Loucy (cell line): Measurements from ENCODE around the gene MC4R.

ENCODE experiments used
- H2AFZ ChIP-seq: fragments of 200-600 bp; sonication (generic); 2 replicates; pipeline ENCODE4 v1.6.0; 2016; ENCODE audit warnings: antibody characterized with exemption, mild to moderate bottlenecking, low read length, moderate library complexity
- H3F3A ChIP-seq: fragments of 200-600 bp; 2 replicates; pipeline ENCODE4 v1.6.0; 2016; ENCODE audit warnings: antibody characterized with exemption, low read depth, mild to moderate bottlenecking
- H3K27me3 ChIP-seq: fragments of 200-600 bp; sonication (generic); 2 replicates; pipeline ENCODE4 v1.6.1; 2014; ENCODE audit warnings: low read length, mild to moderate bottlenecking; ENCODE audit not compliant: insufficient read depth, poor library complexity, severe bottlenecking
- H3K36me3 ChIP-seq: fragments of 200-600 bp; sonication (generic); 2 replicates; pipeline ENCODE4 v1.6.1; 2016; ENCODE audit warnings: low read length; ENCODE audit not compliant: insufficient read depth
- H3K4me1 ChIP-seq: fragments of 200-600 bp; sonication (generic); 2 replicates; pipeline ENCODE4 v1.5.1; 2014; ENCODE audit warnings: low read length, mild to moderate bottlenecking; ENCODE audit not compliant: insufficient read depth, poor library complexity, severe bottlenecking
- H3K4me2 ChIP-seq: fragments of 200-600 bp; sonication (generic); 2 replicates; pipeline ENCODE4 v1.6.0; 2014; ENCODE audit warnings: antibody characterized with exemption, low read length, low read depth, mild to moderate bottlenecking; ENCODE audit not compliant: poor library complexity, severe bottlenecking
- H3K4me3 ChIP-seq: fragments of 200-600 bp; sonication (generic); 2 replicates; pipeline ENCODE4 v1.5.1; 2014; ENCODE audit warnings: low read length, mild to moderate bottlenecking, mixed read lengths; ENCODE audit not compliant: poor library complexity, severe bottlenecking
- H3K79me2 ChIP-seq: fragments of 200-600 bp; sonication (generic); 2 replicates; pipeline ENCODE4 v1.6.1; 2014; ENCODE audit warnings: low read length; ENCODE audit not compliant: insufficient read depth
- H3K9ac ChIP-seq: fragments of 200-600 bp; sonication (generic); 2 replicates; pipeline ENCODE4 v1.6.0; 2014; ENCODE audit warnings: mild to moderate bottlenecking, low read depth, low read length, moderate library complexity; ENCODE audit not compliant: poor library complexity, severe bottlenecking
- H3K9me2 ChIP-seq: fragments of 200-600 bp; sonication (generic); replicated peaks from 2 replicates; pipeline ENCODE4 v1.6.1; 2016; ENCODE audit warnings: low read depth, low read length, mixed read lengths
- H3K9me3 ChIP-seq: fragments of 200-600 bp; sonication (generic); 2 replicates; pipeline ENCODE4 v1.6.1; 2014; ENCODE audit warnings: mild to moderate bottlenecking, antibody characterized with exemption, low read length, low read depth; ENCODE audit not compliant: insufficient read depth
- H4K20me1 ChIP-seq: fragments of 200-600 bp; sonication (generic); 2 replicates; pipeline ENCODE4 v1.6.0; 2014; ENCODE audit warnings: antibody characterized with exemption, low read length, mild to moderate bottlenecking; ENCODE audit not compliant: insufficient read depth, poor library complexity, severe bottlenecking
- EZH2phosphoT487 ChIP-seq: fragments of 200-600 bp; IDR thresholded peaks from 2 replicates; pipeline ENCODE4 v1.6.1; 2018; ENCODE audit warnings: antibody characterized with exemption, mild to moderate bottlenecking, moderate library complexity, borderline replicate concordance
- TF ChIP-seq, protein P1 (sequence below): fragments of 200-600 bp; sonication (generic); conservative IDR thresholded peaks from 2 replicates; pipeline ENCODE4 v1.5.1; 2014; ENCODE audit warnings: mild to moderate bottlenecking, antibody characterized with exemption, low read length

Gene MC4R

DNA sequence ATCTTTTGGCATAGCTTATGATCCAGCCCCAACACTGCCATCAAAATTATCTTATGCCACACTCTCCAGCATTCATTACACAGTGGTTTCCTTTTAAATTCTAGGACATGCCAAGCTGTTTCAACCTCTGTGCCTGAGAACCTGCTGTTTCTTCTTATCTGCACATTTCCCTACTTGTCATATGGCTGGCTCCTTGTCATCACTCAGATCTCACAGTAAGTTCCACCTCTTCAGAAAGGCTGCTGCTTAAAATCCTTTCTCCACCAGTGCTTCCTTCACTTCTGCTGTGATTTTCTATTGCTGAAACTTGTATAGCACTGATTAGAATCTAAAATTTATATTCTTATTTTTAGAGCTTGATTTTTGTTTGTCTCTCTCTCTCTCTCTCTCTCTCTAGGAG lies 43.4 kb downstream of the MC4R start:
- Histone ChIP-seq H3K79me2 (no peaks in the 10 kb centered on the region), H3K4me2 (no peak overlapping the region), H3K9me2 (no peaks in the 10 kb centered on the region), H3K9me3 (no peaks in the 10 kb centered on the region; the same call in 1 of the 2 replicates), H3K4me3 (no peak overlapping the region), H4K20me1 (no peaks in the 10 kb centered on the region), H2AFZ (no peak overlapping the region), H3K36me3 (no peaks in the 10 kb centered on the region), H3K27me3 (no peaks in the 10 kb centered on the region), H3F3A (no peaks in the 10 kb centered on the region), H3K9ac (no peak overlapping the region), H3K4me1 (peaks cover 10% of the 10 kb centered on the region)
- TF ChIP-seq EZH2phosphoT487: no peak
- TF ChIP-seq, protein P1, sequence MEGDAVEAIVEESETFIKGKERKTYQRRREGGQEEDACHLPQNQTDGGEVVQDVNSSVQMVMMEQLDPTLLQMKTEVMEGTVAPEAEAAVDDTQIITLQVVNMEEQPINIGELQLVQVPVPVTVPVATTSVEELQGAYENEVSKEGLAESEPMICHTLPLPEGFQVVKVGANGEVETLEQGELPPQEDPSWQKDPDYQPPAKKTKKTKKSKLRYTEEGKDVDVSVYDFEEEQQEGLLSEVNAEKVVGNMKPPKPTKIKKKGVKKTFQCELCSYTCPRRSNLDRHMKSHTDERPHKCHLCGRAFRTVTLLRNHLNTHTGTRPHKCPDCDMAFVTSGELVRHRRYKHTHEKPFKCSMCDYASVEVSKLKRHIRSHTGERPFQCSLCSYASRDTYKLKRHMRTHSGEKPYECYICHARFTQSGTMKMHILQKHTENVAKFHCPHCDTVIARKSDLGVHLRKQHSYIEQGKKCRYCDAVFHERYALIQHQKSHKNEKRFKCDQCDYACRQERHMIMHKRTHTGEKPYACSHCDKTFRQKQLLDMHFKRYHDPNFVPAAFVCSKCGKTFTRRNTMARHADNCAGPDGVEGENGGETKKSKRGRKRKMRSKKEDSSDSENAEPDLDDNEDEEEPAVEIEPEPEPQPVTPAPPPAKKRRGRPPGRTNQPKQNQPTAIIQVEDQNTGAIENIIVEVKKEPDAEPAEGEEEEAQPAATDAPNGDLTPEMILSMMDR: no peak

DNA sequence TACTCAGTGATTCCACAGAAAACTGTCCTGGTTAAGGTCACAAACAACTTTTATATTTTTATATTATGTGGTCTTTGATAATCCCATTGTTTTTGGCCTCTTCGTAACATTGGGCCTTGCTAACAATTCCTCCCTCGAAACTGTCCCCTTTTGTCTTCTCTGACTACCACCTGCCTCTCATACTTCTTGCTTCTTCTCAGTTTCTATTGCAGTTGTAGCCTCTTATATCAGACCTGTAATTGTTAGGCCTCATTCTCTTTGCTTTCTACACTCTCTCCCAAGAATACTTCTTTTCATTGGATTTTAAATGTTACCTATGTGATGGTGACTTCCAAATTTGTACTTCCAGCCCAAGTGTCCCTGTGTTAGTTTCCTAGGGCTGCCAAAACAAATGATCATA lies 44.7 kb downstream of the MC4R start:
- no peak for TF ChIP-seq EZH2phosphoT487
- TF ChIP-seq, protein P1: no peak
- Histone ChIP-seq H4K20me1 (no peaks in the 10 kb centered on the region), H3F3A (no peaks in the 10 kb centered on the region), H3K9me3 (no peaks in the 10 kb centered on the region; the same call in 1 of the 2 replicates), H3K9me2 (no peaks in the 10 kb centered on the region), H3K4me2 (no peak overlapping the region), H3K27me3 (no peaks in the 10 kb centered on the region), H3K36me3 (no peaks in the 10 kb centered on the region), H3K4me1 (peaks cover 10% of the 10 kb centered on the region), H3K79me2 (no peaks in the 10 kb centered on the region), H3K4me3 (no peak overlapping the region), H3K9ac (no peak overlapping the region), H2AFZ (no peak overlapping the region)

DNA sequence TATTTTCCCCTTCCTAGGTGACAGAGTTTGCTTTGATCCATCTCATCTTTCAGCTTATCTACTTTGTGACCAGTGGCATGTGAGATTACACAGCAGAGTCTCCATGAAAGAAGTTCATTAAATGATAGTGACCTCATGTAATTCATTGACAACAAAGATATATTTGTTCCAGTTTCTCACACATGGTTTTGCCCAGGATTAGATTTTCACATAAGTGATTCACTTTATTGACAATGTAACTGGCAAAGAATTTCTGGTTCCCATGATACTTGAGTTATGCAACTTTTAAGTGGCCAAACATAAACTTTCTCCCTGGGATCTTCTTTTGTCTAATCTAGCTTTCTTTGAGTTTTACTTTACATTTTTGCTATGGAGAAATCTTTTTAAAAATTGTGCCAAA lies 50.0 kb downstream of the MC4R start:
- no peaks in the 10 kb centered on the region for H3K36me3 ChIP-seq
- no peaks in the 10 kb centered on the region for H3F3A ChIP-seq
- H3K4me2 ChIP-seq: no peak overlapping the region
- H3K9me2 ChIP-seq: no peaks in the 10 kb centered on the region
- TF ChIP-seq, protein P1: no peak
- no peak for TF ChIP-seq EZH2phosphoT487
- H3K4me1 ChIP-seq: peaks cover 10% of the 10 kb centered on the region
- no peak overlapping the region for H3K9ac ChIP-seq
- H2AFZ ChIP-seq: no peak overlapping the region
- no peaks in the 10 kb centered on the region for H3K27me3 ChIP-seq
- no peaks in the 10 kb centered on the region for H3K79me2 ChIP-seq
- no peak overlapping the region for H3K4me3 ChIP-seq
- H4K20me1 ChIP-seq: no peaks in the 10 kb centered on the region
- H3K9me3 ChIP-seq: no peaks in the 10 kb centered on the region; the same call in 1 of the 2 replicates
